Glomerular visceral epithelial cell (primary cell): Measurements from ENCODE around the gene FBLN1.

Experiments used
- DNase-seq: peaks from one replicate; pipeline ENCODE4 v3.0.0-alpha.2; 2016; ENCODE audit errors: extremely low spot score

FBLN1 gene

DNA sequence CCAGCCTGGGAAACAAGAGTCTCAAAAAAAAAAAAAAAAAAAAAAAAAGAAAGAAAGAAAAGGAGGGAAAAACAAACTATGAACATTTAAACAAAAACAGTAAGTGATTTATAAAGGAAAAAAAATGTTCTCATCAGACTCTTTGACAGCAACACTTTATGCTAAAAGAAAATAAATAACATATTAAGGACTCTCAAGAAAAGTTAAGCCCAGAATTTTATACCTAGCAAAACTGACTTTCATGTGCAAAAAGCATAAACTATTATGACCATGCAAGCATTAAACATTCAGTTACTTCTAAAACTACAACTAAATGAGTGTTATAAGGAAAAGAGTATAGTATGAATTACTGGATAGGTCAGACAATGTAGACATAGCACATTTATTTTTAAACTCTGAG is 68.4 kb downstream of the FBLN1 start:
- DNase-seq: no peak

- no peak for DNase-seq
Observed at GRCh38 chr22:45572444-45572843, 69.8 kb downstream of the FBLN1 start.

DNA sequence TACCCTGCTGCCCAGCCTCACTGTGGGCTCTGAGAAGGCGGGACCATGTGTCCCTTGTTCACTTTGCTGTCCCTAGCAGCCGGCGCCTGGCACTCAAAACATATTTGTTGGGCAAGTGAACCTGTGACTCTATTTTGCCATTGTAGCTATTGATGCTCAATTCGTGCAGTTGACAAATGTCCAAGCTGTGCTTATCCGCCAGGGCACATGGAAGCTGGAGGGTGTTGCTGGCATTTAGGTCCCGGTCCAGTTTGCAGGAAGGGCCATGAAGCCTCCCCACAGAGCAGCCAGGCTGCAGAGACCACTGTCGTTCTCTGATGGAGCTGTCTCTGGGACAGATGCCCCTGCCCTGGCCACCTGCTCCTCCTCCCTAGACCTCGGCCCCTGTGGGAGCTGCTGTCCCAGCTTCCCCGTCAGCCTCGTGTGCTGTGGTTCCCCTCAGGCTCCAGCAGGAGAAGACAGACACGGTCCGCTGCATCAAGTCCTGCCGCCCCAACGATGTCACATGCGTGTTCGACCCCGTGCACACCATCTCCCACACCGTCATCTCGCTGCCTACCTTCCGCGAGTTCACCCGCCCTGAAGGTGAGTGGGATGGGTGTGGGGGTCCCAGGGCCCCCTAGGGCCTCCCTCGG is 71.5 kb downstream of the FBLN1 start:
- DNase-seq: no peak

- no peak for DNase-seq
Observed at GRCh38 chr22:45575173-45575572, 72.5 kb downstream of the FBLN1 start.

- no peak for DNase-seq
Observed at GRCh38 chr22:45575607-45576272, 73.1 kb downstream of the FBLN1 start.

GRCh38 chr22:45576273-45576625 is 73.6 kb downstream of the FBLN1 start:
- no peak for DNase-seq

GRCh38 chr22:45576730-45577464 is 74.2 kb downstream of the FBLN1 start:
- no peak for DNase-seq

DNA sequence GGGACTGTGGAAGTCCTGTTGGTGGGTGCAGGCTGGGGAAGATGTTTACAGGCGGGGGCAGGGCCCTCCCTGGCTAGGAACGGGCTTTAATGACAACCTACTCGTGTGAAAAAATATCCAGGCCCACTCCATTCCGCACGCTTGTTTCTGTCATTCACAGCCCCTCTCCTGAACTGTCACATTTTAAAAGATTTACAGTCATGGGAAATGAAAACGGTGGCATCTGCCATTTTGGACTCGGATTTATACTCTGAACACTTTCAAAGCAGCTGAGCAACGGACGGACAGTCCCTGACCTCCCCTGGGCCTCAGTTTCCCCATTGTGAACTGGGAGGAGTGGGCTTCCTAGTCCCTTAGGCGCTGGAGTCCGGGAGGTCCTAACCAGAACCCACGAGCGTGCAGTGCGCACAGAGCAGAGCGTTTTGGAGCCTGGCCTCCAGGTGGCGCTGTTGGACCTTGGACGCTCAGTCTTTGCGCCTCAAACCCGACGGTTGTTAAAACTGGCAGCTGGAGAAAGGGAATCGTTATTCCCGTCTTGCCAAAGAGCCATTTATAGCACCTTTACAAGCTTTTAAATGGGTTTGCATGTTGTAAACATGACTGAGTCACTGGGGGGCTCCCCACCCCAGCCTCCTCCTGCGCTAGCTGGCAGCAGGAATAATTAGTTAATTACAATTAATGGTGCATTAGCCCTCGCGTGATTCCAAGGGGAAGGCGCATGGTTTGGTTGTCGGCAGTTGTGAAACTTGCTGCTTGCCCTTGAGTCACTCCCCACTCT is 75.3 kb downstream of the FBLN1 start:
- peak; percentile 81 for DNase-seq

DNA sequence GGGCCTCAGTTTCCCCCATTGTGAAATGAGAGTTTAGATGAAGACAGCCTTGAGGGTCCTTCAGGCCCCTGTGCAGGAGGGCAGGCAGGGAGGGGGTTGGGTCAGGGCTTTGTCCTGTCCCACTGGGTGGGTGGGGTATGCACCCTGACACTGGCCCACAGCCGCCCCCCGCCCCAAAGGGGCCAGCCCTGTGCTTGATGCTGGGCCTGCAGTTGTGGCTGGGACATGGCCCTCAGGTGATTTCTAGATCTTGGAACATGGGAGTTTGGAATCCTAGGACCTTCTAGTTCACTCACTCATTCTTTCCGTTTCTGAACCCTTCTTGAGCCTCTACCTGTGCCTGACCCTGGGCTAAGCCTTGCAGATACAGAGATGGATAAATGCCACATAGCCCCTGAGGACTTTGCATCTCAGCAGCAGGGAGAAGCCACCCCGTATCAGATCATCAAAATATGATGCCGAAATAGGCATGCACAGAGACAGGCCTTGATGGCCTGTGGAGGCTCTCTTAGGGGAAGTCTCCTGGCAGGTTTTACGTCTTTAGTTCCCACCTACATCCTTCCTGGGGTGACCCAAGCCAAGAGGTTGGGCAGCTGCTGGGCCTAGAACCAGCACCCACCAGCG is 76.0 kb downstream of the FBLN1 start:
- DNase-seq: no peak

DNA sequence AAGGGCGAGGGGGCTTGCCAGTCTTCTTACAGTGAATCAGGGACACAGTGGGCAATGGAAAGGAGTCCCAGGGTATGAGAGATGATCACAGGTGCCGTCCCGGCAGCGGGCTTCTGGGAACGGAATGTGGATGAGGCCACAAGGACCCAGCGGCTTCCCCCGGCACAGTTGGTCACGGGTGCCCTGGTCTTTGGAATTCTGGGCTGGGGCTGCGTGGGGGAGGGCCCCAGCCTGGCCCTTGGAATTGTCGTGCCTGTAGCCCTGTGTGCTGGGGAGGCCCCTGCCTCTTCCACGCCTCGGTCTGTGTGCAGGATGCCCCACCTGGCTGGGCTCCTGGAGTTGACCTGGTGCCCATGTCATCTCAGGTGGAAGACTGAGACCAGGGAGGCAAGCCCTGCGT is 76.6 kb downstream of the FBLN1 start:
- peak; percentile 82 for DNase-seq

DNA sequence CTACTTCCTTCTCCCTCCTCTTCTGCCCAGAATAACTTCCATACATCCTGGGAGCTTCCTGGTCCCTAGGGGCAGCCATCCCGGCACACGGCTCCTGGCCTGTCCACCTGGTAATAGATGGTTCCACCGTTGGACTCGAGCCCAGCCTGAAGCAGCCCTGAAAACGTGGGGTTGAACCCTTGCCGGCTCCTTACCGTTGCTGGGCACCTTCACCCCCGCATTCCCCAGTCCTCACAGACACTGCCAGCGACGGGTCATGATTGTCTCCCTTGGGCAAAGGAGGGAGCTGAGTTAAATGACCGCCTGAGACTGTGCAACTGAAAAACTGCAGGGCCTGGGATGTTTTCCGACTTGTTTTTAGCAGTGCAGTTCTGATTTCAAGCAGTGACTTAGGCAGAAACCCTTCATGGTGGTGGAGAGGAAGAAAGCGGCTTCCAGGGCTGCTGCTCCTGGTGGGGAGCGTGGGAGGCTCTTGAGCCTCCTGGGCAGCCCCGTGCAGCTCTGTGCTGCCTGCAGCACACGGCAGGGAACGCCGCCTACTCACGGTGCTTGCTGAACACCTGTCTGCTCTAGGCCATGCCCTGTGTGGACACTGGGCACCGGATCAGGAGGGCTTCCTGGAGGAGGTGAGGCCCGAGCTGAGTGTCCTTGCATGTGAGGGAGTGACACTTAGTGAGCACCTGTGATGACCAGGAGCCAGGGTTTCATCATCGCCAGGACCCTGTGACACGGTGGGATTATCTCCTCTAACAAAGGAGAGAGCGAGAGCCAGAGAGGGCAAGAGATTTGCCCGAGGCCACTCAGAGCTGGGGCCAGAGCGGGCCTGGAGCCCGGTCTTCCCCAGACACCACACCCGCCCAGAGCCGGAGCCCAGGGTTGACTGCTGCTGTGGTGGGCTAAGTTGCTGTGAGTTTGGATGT is 77.4 kb downstream of the FBLN1 start:
- no peak for DNase-seq

GRCh38 chr22:45580726-45581381 is 78.2 kb downstream of the FBLN1 start:
- no peak for DNase-seq

DNA sequence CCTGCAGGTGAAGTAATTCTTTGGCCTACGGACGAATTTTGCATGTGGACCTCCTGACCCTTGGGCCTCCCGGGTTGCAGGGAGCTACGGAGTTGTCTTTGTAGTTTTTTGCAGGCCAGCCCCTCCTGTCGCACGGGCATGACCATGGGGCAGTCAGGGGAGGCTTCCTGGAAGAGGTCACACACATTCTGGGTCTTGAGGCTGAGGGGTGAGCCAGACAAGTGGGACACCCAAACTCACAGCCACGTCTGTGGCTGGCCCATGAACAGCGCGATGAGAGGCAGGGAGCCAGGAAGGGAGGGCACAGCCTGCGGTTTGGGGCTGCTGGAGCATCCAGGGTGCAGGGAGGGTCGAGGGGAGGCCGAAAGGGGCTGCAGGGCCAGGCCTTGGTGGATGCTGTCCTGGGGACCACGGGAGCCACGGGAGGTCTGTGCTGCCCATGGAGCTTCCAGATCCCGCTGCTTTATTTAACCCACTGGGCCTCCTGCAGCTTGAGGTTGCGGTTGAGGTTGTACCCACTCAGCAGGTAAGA is 78.9 kb downstream of the FBLN1 start:
- no peak for DNase-seq

DNA sequence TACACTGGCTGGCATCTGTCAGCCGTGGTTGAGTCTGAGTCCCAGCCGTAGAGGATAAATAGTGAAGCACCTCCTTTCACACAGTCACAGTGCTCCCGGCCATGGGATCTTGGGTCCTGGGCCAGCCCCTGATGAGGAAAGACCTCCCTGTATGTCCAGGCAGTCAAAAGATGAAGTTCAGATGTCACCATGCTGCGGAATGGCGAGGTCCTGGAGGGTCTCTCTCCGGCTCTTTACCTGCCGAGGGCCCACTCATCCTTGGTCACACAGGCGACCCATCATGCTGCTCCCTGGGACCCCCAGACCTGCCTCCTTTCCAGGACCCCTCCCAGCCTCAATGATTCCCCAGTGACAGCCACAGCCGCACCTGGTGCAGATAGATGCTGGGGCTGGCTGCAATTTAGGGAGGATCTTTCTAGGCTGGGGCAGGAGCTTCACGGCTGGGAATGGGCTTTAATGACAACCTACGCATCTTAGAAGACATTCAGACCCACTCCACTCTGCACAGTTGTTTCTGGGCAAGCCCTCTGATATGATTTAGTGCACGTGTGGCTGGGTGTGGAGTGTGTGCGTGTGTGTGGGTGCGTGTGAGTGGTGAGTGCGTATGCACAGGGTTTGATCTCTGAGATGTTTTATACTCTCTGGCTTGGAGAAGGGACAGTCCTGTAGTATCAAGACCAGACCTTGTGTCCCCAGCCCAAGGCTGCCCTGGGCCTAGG is 79.7 kb downstream of the FBLN1 start:
- DNase-seq: no peak

DNA sequence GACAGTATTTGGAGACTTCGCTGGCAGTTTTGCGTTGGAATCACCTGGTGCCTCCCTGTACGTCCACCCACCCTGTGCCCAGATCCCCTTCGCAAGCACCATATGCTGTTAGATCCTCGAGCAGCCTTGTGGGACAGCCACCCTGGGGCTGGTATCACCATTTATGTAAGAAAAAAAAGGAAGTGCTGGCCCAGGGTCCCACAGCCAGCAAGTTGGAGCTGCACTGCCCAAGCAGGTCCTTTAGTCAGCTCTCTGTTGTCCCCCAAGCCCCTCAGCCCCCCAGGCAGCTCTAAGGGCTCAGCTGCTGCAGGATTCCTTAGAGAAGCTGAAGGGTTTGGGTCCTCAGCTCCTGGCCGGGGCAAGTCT is 80.3 kb downstream of the FBLN1 start:
- DNase-seq: no peak

DNA sequence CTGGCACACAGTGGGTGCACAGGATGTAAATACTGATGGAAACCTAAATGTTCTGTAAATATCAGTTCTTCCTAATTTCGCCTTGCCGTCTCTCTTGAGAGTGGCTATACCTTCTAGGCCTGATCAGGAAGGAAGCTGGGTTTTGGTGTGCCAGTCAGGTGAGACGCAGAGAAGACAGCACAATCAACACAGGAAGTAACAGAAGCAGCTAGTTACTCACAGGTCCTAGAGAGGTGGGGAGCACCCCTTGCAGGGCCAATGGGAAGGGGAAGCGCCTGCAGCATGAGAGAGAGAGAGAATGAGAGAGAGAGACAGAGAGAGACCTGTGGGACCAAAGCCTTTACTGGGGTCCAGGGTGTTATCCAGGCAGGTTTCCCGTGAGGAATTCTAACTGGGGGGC is 80.8 kb downstream of the FBLN1 start:
- no peak for DNase-seq

GRCh38 chr22:45584121-45584570 is 81.5 kb downstream of the FBLN1 start:
- no peak for DNase-seq

DNA sequence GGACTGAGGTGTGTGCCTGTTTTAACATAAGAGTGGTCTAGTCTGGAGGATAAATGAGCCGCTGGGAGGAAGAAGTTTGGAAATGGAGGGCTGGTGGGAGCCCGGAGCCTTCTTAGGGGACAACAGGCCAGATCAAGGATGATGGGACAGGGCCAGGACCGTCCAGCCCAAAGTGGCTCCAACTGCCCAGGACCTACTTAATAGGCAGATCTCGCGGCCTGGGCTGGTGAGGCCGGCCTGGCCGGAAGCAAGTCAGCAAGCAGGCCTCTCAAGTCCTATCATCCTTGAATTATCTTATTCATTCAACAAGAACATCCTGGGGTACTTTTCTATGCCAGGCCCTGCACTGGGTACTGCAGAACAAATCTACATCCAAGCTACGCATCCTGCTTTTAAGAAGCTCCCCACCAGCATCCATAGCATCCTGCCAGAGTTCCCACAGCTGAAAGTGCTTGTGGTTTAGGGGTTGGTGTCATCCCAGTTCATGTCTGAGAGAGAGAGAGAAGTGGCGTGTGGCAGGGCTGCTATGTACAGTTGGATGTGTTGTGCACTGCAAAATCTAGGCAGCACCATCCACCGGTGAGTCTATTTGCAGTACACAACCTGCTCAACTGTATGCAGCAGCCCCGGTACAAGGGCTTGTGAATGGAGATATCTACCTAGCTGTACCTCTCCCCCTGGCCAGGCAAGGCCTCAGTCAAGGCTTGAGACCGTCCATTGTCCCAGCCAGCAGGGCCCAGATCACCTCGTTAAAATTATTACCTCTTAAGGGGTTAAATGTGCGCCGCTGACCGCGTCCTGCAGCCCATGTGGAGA is 82.1 kb downstream of the FBLN1 start:
- peak; percentile 28 for DNase-seq

DNA sequence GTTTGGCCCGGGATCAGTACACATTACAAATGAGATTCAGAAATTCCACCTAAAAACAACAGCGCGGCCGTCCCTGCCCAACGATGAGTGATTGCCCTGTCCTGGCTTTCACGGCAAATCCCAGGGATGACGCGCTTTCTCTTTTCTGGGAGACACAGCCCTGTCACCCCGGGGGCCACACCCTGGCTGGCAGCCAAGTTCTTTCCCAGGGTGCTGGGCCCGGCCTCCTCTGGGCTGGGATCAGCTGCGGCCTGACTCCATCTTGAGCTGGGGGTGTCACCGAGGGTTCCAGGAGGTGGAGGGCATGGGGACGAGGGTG is 82.7 kb downstream of the FBLN1 start:
- no peak for DNase-seq
